ENCODE results near the gene PLCL1.
A peak's percentile ranks its signal among the peaks of the same experiment; 100 is the strongest.

Gene PLCL1

DNA sequence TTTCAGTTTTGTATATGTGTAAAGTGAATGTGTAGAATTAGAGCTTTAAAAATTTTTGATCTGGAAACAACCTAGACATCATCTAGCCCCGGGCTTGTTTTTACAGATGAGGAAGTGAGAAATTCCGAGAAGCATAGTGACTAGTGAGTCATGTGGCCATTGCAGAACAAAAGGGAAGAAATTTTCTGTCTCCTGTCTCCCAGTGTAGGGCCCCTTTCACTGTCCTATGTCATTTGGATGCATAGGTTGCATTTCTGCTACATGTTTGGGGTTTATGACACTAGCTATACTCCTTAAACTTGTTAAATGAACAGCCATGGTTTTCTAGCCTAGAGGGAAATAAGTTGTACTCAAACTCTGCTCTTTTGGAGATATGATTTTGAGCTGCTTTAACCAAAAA, 84.6 kb downstream of the PLCL1 start:
- DNase-seq: no peak

DNA sequence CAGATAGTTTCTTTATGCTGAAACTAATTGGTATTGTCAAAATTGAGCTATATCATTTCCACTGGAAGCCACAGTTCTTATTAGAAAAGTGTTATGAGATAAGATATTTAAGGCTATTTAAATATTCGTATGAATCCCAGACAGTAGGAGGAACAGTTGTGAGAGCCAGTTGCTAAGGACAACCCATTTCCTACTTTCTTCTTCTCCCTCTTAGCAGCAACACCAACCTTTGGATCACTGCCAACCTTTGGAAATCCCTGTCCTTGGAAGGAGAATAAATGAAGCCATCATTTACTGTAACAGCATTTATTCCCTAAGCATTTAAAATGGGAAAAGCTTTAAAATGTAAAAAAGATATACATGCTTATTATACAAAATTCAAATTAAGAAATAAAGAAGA, 85.8 kb downstream of the PLCL1 start:
- peak in 1 of 2 experiments; percentile 38 for DNase-seq

DNA sequence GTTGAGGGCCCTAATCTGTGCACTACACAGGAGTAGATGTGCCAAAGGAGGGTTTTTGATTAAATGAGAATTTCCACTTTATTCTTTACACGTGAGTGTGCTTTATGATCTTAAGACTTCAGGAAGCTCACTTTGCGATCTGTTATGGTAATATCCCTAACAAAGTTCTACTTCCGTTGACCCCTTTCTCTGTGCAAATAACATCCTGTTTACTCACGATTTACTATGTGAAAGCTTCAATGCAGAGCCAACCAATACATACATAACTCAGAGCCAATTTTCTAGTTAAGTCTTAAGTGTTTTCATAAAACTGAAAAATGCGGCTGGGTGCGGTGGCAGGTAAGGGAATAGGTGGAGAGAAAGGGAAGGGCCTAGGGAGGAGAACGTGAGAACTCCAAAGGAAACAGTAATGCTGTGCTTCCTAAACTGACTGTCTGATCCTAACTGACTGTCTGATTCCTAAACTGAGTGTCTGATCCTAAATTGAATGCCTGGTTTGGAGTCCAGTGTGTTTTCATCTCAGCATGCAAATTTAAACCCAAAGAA, 87.6 kb downstream of the PLCL1 start:
- no peak for DNase-seq

DNA sequence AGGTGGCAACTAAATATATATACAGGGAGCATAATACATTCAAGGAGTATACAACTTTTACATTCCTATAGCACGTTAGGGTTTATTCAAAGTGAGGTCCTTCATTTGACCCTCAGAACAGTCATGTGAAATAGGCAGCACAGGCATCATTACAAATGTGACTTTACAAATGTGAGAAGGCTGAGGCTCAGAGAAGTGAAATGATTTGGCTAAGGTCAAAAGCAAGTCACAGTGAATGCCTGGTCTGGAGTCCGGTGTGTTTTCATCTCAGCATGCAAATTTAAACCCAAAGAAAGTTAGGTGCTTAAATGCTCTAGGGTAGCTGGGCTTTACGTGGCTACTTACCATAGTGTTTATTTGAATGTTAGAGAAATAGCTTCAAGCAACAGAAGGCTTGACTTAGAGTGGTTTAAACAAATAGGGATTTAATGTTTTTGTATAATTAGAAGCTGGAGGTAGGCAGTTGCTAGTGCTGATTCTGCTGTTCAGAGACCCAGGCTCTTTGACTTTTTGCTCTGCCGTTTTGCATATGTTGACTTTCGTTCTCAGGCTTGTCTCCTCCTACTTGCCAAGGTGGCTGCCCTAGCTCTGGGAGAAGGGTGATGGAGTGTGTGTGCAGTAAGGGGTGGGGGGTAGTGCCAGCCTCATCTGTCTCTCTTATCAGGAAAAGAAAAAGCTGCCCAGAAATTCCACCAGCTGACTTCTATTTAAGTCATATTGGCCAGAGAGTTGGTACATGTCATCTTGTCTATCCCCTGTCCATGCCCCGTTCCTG, 89.2 kb downstream of the PLCL1 start:
- DNase-seq: no peak

DNA sequence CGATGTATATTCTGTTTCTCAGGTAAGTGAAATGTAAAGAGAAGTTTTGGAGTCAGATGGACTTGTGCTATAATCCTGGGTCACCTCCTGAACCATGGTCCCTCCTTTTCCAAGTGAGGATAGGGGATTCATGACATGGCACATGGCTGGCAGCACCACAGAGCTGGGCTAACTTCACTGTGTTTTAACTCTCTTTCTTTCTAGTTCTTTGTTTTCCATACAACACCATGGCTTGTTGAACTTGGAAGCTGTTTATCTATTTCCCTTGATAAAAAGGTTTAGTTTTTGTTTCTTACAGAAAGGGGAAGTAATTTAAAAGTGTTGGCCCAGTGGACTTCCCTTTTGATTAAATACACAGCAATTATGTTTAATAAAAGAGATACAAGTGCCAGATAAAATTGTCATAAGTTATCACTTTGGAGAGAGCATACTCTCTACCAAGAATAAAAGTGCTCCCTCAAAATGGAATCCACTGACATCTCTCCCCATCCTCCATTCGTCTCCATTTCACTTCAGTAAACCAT, 90.4 kb downstream of the PLCL1 start:
- no peak for DNase-seq

DNA sequence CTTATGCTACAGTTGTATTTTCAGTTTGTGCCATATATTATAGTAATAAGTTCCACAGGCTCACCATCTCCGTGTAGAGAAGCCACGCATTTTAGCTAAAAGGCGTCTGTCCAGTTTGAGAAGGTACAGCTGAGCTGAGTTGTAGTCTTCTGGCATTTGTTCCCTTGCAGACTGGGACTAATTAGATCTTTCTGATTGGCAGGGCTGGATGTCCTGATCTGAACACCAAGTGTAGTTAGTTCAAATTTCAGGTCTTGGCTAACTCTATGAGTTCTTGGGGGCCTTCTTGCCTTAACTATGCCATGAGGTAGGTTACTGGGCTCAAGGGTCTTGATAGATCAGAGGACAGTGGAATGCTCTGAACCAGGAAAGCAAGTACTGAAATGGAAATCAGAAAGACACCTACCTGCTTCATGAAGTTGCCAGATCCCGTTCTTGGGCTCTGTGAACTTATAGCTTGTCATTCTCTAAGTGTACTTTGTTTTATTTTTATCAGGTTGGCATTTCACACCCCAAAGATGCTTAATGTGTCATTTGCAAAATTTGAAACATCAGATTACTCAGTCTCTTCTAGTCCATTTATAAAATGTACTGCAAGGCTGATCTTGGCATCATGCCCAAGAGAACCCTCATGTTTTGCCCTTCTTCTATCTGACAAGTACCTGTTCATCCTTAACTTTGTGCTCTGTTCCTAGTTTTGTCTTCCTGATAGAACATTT, 93.7 kb downstream of the PLCL1 start:
- DNase-seq: no peak

DNA sequence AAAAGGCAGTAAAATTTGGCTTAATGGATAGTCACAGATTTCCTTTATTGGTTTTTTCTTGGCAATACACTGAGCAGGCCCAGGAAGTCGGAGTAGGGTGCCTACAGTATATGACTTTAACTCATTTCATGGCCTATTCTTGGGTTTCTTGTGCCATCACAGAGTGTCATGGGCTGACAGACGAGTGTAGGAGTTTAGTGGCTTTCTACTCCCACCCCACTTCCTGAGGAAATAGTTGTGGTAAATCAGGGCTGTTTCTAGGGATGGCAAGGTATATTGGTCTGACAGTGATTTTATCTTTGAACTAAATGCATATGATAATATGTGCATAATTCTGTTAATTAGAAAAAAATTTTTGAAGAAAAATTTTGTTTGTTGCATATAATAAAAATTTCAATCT, 100.1 kb downstream of the PLCL1 start:
- no peak for DNase-seq

DNA sequence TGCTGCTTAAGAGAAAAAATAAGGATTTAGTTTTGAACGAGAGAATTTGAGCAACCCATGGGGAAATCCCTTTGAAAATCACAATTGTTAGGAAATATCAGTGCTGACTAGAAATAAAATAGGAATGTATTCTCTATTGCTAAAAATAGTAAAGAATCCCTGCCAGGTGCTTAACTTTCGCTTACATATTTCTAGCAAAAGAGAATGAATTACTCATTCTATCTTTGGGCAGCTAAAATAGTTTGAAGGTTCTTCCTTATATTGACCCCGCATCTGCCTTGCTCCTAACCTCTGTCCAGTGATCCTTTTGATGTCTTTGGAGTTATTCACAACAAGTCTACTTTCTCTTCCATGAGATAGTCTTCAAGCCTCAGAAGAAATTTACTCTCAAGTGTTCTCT, 103.8 kb downstream of the PLCL1 start:
- DNase-seq: no peak

DNA sequence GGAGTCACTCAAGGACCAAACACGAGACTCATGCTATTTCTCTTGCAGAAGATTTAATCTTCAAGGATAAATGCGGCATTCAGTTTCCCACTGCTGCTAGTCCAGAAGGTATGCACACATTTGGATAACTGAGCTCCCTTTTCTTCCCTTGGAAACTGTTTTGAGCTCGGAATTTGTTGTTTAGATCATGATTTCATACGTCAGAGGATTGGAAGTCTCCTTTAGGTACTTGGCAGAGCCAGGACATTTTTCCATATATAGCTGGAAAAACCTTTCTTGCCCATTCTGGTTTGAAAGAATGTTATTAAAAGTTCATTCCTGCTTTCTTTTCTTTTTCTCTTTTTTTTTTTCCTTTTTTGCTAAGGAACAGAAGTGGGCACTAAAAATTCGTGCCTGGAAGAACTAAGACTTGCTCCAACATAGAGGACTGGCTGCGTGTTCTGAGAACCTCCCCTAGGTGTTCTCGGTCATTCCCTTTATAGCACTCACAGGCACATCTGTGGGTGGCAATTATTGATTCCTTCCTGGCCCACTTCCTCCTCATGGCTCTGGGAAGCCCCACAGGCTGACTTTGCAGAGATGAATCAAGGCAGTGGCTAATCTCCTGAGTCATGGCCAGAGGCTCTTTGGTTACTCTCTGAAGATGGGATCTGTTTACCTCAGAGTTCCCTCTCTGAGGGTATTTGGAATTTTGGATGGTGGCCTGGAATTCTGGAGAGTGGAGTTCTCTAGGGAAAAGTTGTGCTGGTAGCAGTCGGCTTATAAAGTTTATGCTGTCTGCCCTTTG, 104.8 kb downstream of the PLCL1 start:
- no peak for DNase-seq

DNA sequence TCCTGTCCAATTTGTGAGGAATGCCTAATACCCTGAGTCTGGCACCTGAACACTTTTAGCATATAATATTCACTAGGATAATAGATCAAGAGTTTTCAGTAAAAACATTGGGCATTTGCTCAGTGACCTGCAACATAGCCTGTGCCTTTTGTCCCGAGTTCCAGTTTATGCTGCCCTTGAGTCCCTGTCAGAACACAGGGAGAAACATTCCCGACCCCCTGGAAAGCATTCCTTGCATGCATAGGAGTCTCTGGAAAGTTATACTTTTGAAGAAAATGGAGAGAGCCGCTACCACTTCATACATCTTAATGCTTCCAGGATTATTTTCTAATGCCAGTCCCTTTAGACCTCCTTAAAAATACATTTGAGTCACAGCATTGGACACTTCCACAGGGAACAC, 107.3 kb downstream of the PLCL1 start:
- DNase-seq: no peak

DNA sequence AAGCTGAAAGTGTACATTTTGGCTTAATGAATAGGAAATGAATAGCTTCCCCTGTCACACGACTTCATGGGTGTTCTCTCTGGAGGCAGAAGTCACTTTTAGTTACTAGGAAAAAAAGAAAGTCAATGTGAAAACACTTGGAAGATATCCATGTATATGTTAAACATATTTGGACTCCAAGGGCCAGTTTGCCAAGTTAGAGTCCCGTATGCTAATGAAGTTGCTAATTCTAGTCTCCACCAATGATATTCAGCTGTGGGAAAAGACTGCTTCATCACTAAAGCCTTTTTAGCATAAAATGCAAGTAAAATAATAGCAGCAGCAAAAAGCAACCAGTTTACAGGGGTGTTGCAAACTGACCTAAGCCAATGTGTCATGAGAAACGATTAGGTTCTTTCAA, 108.7 kb downstream of the PLCL1 start:
- no peak for DNase-seq

DNA sequence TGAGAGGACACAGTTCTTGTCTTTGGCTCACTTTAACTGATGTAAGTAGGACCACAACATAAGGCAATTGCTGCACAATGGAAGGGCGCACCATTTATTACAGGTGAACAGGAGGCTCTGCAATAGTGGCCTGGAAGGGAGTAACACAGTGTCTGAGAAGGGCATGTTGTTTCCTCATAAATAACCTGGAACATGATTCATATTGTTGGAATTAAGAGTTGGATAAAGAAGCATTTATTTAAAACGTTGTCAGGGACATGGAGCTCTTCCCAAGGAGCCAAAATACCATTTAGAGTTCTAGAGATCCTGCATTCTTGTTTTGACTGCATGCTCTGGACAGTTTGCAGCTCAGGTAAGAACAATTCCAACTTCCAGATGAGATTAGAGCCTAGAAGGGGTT, 110.4 kb downstream of the PLCL1 start:
- no peak for DNase-seq

DNA sequence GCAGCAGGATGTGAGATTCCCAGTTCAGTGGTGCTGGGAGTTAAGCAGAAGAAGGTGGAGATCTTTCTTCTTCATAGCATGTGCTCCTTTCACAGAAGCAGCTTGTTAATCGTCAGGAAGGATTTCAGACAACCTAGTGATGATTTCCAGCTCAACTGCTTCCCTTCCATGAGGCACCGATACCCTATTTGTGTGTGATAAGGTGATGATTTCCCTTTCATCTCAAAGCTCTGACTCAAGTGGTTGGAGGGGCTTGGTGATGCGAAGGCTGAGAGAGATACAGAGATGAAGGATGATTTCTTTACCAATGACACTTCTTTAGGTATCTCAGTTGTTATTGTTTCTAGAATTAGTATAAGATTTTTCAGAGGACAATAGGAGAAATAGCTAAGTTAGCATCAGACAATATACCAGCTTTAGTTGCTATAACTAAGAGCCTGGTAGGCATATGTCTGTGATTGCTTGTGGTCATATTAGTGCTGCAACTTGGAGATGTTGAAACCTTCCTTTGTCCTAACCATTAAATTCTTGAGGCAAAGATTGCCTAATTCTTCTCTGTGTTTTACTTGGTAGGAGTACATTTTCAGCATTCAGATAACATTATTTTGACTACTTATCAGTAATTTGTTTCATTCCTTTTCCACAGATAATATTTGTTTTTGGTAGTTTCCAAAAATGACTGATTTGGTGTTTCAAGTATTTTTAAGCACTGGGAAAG, 111.3 kb downstream of the PLCL1 start:
- no peak for DNase-seq

DNA sequence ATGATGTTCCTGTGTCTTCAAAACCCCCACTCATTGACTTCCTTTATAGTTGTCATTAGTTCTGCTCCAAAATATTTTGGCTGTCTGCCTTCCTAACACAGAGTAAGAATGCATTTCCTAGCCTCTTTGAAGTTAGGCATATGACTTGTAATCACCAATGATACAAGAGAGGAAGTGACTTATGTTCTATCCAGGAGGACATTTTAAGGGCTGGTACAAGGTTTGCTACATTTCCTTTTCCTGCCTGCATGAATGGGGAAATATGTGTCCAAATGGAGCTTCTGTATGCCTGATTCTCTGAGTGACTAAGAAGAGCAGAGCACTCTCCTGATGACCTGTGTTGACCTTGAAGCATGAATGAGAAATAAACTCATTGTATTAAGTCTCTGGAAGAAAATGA, 115.1 kb downstream of the PLCL1 start:
- no peak for DNase-seq

DNA sequence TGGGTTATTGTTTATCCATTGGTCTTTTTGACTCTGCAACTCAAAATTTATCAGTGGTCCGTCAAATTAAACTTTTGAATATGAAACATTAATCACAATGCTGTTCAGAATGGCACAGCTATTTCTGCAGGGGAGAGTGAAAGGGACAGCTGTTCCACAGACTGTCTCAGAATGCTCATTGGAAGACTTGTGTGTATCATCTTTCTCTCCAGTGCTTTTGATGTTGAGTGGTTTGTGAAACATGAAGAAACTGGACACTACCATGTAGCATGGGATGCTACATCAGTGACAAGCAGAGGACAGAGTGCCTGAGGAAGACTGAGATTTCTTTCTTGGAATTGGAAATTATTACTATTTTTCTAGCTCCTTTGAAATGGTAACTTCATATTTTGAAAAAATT, 115.7 kb downstream of the PLCL1 start:
- DNase-seq: peak; percentile 52 to 81

DNA sequence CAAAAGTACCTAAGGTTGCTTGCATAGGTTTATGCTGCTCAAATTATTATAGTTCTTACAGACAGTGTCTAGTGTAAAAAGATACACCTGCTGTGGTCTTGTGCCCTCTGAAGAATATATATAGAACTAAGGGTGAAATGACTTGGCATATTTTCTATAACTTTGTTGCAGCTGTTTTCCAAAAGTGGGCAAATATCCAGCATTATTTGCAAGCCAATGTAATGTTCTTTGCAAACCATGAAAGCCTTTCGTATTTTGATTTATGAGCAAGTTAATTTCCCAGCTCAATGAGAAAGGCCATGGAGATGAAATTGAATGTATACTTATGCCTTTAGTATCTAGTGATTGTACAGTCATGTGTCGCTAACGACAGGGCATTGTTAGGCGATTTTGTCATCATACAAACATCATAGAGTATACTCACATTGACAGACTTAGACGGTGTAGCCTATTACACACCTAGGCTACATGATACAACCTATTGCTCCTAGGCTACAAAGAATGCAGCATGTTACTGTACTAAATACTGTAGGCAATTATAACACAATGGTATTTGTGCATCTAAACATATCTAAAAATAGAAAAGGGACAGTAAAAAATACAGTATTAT, 116.3 kb downstream of the PLCL1 start:
- no peak for DNase-seq

DNA sequence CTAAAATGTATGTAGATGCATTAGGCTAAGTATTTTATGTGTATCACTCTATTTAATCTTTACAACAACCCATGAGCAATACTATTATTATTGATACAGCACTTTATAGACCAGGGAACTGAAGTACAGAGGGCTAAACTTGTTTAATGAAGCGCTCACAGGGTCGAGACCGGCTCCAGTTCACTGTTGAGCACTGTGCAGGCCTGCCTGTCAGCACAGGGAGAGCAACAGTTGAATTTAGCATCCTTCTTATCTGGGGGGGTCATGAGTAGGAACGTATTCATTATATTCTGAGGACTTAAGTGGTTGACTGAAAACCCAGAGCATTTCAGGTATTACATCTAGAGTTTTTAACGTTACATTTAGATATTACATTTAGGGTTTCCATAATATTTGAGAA, 120.1 kb downstream of the PLCL1 start:
- no peak for DNase-seq

DNA sequence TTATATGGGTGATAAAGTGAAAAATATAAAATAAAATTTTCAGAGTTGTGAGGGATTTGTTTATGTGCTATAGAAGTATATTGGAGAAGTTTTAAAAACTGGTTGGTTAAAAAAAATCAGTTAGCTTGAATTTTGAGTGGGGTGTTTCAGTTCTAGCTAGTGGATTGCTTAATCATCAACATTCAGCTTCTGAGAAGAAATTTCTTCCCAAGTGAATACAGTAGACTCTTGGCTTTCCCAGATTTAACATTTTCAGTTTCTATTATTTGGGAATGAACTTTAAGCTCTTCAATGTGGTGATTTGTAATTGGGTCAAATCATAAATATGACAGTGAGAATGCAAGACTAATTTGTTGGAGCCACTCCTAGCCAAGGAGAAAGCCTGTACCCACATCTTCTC, 120.8 kb downstream of the PLCL1 start:
- no peak for DNase-seq

DNA sequence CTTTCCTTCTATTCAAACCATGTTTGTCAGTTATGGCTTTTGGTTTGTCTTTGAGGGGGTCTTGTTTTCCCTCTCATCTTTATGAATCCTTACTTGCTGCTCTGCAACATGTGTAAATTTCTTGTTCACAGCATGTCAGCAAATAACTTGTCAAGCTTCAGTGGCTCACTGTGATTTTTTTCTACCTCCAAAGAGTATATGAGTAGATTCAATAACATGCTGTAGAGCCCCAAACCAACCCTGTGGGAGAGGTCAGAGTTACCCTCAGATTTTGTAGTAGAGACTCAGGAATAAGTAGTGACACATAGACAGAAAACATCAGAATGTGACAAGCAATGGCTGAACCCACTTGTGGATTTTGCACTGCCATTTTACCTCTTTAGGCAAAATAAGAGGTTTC, 121.6 kb downstream of the PLCL1 start:
- no peak for DNase-seq

DNA sequence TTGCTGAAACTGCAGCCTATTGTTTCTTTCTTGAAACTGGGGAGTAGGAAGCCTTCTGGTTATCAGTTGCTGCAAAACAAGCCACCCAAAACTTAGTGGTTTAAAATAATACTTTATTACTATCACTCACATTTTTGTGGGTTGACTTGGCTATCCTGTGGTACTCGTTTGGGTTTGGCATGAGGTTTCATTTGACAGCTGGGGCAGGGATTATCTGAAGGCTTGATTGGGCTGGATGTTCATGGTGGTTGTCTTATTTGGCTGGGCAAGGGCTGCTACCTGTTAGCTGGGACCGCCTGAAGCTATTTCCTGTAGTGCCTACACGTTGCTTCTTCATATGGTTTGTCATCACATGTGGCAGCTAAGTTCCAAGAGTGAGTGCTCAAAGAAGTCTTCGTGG, 122.3 kb downstream of the PLCL1 start:
- DNase-seq: no peak

DNA sequence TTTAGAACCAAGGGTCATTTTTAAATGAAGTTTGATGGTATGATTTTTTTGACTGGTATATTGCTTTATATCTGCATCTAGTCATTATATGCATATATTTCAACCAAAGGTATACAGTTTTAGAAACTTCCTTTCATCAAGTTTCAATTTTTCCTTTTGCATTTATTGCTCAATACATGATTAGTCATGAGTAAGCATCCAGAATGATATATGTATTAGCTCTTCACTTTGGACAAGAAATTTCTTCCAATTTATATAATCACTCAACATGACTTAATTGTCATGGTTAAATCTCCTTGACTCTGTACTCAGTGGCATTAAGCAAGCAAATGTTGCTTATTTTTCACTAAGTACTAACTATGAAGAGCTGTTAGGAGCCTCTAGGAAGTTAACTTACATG, 123.6 kb downstream of the PLCL1 start:
- no peak for DNase-seq
